Astrocyte of the hippocampus (primary cell): Measurements from ENCODE around the gene LY6G6F.
A peak's percentile ranks its signal among the peaks of the same experiment; 100 is the strongest.

Source experiments
- DNase-seq: peaks from one replicate; pipeline ENCODE4 v3.0.0; 2011; ENCODE audit warnings: low read depth, low spot score

The LY6G6F gene

DNA sequence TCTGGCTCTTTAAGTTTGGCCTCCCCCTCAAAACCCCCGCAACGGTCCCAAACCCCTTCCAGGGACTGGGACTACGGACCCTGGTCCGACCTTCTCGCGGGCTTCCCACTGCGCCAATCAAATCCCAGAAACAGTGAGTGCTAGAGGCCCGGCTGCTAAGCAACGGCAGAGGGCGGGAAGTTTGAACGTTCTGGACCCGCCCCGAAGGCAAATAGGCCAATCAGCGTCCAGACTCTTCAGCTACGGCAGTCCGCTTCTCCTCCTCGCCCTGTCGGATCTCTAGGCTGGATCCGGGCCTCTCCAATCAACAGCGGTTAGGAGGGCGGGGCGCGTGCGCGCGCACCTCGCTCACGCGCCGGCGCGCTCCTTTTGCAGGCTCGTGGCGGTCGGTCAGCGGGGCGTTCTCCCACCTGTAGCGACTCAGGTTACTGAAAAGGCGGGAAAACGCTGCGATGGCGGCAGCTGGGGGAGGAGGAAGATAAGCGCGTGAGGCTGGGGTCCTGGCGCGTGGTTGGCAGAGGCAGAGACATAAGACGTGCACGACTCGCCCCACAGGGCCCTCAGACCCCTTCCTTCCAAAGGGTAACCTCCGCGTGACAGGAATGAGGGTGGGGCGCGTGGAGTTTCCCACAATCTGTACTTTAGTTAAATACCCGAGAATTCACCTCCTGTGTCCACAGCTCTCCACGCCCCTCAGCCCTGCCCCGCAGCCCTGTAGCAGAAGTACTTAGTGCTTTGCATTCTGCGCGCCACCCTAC lies 33.2 kb downstream of the LY6G6F start, which contains the start of gene MSH5:
Gene MSH5, plus strand, starts transcription at position 367 of the 758 bp plus-strand sequence. CDS start 462 bp downstream, outside the sequence.
- DNase-seq: peak; percentile 100

DNA sequence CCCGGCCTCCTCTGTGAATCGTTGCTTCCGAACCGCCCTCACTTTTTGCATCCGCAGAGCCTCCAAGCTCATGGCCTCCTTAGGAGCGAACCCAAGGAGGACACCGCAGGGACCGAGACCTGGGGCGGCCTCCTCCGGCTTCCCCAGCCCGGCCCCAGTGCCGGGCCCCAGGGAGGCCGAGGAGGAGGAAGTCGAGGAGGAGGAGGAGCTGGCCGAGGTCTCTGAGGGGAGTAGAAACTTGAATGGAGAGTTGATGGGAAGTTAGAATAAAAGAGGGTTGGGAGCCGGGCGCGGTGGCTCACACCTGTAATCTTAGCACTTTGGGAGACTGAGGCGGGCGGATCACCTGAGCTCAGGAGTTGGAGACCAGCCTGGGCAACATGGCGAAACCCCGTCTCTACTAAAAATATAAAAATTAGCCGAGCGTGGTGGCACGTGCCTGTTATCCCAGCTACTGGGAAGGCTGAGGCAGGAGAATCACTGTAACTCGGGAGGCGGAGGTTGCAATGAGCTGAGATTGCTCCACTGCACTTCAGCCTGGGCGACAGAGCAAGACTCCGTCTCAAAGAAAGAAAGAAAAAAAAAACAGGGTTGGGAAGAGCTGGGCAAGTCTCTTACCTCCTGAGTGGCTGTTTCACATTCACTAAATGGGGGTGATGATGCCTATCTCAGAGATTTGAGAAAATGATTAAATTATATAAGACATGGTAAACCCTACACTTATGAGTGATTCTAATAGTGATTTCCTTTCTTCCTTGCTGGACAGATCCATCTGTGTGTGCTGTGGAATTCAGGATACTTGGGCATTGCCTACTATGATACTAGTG lies 33.9 kb downstream of the LY6G6F start:
- DNase-seq: no peak

DNA sequence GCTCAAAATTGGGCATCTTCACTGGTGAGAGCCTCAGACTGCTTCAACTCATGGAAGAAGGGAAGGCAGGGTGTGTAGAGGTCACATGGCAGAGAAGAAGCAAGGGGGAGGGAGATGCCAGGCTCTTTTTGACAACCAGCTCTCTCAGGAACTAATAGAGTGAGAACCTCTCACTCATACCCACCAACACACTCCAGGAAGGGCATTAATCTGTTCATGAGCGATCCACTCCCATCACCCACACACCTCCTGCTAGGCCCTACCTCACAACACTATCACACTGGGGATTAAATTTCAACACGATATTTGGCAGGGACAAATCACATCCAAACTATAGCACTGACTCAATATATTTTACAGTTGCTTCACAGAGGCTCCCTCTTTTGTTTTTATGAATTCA lies 35.1 kb downstream of the LY6G6F start:
- no peak for DNase-seq

DNA sequence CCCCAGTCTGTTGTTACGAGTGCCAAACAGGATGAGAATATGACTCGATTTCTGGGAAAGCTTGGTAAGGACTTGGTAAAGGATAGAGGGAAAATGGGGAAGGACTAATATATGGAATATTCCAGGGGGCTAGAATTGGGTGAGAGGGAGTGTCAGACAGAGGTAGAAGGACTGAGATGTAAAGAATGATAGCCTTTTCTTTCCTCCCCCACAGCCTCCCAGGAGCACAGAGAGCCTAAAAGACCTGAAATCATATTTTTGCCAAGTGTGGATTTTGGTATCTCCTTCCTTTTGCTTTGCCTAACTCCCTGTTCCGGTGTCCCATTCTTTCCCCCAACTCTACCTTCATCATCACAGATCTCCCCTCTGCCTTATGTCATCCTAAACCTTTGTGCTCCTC lies 36.2 kb downstream of the LY6G6F start:
- DNase-seq: no peak

DNA sequence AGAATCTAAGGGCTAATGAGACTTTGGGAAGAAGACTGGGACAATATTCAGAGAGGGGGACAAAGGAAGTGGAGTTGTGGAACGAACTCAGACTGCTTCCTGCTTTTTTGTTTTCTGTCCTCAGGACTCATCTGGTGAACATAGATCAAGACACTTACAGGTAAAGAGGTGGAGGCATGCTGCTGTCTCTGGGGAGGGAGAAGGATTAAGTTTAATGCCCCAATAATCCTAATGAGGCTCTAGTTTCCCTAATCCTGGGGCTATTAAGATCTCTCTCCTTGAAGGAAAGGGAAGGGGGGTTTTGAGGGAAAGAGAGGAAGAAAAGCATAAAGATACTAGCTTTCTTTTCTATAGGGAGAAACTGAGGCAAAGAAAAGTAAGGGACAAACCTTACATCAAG lies 37.8 kb downstream of the LY6G6F start:
- DNase-seq: no peak

DNA sequence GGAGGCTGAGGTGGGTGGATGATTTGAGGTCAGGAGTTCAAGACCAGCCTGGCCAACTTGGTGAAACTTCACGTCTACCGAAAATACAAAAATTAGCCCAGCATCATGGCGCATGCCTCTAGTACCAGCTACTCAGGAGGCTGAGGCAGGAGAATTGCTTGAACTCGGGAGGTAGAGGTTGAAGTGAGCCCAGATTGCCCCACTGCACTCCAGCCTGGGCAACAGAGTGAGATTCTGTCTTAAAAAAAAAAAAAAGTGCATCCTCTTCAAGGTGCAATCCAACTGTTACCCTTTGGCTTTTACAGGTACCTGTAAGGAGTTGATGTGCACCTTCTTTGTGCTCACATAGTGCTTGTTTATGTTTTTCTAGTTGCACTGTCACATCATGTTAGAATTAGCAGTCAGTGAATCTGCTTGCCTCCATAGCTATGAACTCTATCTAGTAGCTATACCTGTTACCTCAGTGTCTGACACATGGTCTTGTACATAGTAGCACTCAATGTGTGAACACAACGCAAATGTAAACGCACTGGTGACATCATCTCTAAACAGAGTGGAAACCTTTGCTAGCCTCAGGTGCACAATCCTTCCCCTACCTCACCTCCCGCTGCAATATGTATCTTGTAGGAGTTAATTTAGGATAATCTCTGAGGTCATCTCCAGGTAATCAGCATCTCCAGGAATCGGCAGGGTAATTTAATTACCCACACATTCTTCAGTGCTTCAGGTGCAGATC lies 42.8 kb downstream of the LY6G6F start:
- DNase-seq: no peak

DNA sequence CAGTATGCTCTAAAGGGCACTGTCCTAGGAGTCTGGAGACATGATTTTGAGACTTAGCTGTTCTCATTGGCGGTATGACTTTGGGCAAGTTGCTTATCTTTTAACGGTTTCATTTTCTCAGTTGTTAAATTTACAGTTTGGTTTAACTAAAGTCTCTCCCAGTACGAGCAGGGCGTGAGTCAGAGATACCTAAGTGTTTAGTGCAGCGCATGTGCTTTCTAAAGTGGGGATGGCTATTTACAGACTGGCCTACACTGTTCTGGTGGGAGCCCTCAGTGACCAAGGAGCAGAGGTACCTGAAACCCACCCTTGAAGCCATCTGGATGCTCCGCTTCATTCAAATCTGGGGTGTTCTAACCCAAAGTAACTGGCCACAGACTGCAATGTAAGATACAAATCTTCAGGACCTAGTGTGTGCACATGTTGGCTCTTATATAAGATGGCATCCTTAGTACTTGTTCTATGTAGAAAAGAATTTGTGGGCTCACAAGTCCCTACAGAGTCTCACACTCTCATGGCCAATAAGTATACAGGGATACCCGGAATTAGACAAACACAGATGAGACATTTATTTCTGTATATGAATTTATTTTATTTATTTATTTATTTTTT lies 43.9 kb downstream of the LY6G6F start:
- DNase-seq: peak; percentile 43

DNA sequence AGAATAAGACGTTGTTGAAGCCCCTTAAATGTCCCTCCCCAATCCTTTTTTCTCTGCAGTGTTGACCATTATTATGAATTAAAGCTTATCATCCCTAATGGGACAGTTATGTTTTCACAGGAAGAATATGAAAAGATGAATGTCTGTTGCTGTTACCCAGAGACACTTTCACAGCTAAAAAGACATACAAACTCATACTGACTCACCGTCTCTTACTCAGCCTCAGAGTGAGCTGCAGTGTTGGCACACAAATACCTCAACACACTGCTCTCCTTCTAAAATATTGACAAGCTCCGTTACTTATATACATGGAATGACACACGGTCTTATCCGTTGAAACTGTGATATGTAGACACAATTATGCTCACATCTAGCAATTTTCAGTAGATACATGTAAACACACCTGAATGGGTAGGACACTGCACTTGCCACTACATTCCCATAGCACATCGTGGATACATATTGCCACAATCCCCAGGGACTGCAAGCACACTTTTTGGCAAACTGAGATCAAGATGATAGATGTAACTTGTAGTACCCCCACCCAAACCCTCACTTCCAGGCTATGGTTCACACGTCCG lies 46.2 kb downstream of the LY6G6F start:
- DNase-seq: peak; percentile 65

DNA sequence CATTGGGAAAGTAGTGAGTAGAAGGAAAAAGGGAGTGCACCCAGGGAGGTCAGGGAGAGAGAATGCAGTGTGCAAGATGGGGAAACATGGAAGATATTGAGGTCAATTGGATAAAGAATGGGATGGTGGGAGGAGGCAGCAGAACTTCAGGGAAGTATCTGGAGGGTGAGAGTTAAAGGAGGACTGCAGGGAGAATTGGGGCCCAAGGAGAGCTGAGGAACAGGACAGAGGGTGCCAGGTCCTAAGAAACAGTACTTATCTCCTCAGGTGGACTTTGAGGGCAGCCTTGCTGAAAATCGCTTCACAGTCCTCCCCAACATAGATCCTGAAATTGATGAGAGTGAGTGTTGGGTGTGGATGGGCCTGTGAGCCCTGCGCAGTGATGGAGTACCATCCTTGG lies 51.6 kb downstream of the LY6G6F start:
- no peak for DNase-seq
